ENCODE measurements around the gene GIMAP4.
"Not testable (repeated sequence)": the region's sequence is repeated elsewhere in the genome, so short reads cannot be mapped to it uniquely, and the experiment has no call there.

GIMAP4 gene

DNA sequence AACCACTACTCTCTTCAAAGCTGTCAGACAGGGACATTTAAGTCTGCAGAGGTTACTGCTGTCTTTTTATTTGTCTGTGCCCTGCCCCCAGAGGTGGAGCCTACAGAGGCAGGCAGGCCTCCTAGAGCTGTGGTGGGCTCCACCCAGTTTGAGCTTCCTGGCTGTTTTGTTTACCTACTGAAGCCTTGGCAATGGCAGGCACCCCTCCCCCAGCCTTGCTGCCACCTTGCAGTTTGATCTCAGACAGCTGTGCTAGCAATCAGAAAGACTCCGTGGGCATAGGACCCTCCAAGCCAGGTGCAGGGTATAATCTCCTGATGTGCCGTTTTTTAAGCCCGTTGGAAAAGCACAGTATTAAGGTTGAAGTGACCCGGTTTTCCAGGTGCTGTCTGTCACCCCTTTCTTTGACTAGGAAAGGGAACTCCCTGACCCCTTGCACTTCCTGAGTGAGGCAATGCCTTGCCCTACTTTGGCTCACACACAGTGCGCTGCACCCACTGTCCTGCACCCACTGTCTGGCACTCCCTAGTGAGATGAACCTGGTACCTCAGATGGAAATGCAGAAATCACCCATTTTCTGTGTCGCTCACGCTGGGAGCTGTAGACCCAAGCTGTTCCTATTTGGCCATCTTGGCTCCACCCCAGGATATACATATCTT is 12.9 kb downstream of the GIMAP4 start:
- not testable (repeated sequence) for DNase-seq (ENCODE audit: low read depth in 4 of 4, low spot score in 1 of 4)

DNA sequence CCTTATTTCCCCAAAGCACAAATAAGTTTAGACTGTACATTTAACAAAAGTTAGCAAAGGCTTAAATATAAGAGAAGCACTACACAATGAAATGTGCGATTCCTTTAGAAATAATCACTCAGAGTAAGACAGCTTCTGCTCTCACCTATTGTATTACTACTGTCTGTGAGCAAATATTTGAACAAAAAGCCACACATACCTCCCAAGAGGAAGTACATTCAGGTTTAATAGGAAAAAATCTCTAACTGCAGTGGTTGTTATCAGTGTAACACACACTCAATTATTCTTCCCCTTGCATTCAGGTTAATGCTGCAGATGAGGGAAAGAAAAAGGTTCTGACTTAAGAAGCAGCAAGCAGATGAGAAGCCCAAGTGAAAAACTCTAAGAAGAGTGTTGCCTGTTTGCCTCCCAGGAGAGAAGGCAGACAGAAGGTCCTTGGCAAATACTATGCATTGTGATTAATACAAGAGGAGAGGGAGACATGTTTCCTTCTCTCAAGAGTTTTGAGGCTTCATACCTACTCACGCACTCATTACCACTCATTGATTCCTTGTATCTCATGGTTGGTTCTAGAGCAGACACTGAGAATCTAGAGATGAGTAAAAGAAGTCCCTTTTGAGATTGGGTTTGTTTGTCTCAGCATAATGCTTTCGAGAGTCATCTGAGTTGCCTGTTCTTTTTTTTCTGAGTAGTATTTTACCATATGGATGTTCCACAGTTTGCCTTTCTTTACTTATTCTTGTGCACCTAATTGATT is 13.6 kb downstream of the GIMAP4 start:
- DNase-seq (ENCODE audit: low read depth in 4 of 4, low spot score in 1 of 4), result no peak

DNA sequence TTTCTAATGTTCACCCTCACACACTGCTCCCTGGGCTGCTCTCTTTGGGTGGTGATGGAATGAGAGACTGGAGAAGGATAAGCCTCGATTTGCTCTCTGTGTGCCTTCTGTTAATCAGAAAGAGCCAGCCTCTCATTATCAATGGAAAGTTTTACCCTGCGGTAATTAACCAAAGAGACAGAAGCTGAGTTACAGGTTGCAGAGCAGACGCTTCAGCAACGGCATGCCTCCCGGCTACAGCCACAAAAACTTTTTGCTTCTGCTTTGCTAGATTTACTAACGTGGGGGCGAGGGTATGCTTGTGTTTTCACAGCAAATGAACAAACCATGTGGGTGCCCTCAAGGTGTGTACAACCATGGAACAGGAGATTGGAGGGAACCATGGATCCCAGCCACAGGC is 18.0 kb downstream of the GIMAP4 start:
- no peak for DNase-seq (ENCODE audit: low read depth in 4 of 4, low spot score in 1 of 4)

DNA sequence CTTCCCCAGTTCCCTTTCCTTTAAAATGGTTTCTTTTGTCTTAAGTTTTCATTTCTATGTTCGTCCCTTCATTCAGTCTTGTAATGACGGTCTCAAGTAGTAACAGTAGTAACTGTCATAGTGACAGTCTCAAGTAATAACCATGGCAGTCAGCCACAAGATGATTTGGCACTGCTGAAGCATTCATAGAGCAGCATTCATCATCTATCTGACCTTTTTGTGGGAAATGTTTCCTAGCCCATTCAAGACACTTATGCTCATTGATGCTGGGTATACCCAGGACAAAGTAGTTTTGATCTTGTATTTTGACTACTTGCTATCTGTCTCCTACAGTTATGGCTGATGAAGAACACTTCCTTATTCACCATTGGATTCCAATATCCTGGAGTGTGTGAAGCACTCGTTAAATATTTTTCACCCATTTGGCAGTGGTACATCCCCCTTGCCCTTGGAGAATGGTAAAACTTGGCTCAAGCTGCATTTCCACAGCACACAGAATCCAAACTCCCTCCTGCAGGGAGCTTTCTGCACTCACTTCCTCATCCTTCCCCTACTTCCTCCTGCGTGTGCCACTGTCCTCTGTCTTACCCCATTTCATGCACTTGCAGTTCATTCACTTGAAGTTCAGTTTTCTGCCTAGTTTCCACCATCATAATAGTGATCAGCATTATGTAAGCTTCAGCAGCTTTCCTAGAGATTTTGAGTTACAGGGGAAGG is 19.0 kb downstream of the GIMAP4 start:
- no peak for DNase-seq (ENCODE audit: low read depth in 4 of 4, low spot score in 1 of 4)

DNA sequence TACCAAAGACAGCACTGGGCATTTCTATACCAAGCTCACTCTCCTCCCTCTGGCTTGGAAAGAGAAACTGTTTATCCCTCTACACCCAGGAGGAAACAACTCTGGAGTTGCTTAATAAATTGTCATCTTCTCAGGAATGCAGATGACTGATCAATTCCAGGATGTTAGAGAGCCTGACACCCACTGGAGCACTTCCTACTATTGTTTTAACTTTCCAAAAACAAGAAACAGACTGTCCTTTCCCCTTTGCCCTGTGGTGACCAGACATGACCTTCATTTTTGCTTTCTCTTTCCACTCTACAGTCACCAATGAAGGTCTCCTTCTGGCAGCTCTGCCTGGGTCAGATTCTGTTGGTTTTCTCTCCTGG is 19.6 kb downstream of the GIMAP4 start:
- no peak for DNase-seq (ENCODE audit: low read depth in 4 of 4, low spot score in 1 of 4)

DNA sequence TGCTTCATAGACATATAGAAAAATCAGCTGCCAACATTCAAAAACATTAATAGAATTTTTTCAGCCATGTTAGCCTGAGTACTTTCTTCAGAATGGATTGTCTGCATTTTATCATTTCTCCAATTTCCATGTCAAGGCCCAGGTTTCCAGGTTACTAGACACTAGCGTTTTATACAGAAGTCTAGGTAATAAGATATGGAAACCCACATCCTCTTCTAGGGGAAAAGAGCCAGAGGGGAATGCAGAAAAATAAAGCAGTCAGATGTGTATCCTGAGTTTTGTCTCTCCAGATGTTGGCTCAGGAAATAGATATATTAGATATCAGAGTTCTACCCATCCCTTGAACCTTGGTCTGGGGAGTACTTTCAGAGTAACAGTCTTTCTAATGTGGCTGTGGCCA is 20.4 kb downstream of the GIMAP4 start:
- no peak for DNase-seq (ENCODE audit: low read depth in 4 of 4, low spot score in 1 of 4)

DNA sequence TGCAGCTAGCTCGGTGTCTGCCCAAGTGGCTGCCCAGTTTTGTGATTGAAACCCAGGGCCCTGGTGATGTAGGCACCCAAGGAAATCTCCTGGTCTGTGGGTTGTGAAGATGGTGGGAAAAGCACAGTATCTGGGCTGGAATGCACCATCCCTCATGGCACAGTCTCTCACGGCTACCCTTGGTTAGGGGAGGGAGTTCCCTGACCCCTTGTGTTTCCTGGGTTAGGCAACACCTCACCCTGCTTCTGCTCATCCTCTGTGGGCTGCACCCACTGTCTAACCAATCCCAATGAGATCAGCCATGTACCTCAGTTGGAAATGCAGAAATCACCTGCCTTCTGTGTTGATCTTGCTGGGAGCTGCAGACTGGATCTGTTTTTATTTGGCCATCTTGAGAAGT is 27.6 kb downstream of the GIMAP4 start:
- no peak for DNase-seq (ENCODE audit: low read depth in 4 of 4, low spot score in 1 of 4)

DNA sequence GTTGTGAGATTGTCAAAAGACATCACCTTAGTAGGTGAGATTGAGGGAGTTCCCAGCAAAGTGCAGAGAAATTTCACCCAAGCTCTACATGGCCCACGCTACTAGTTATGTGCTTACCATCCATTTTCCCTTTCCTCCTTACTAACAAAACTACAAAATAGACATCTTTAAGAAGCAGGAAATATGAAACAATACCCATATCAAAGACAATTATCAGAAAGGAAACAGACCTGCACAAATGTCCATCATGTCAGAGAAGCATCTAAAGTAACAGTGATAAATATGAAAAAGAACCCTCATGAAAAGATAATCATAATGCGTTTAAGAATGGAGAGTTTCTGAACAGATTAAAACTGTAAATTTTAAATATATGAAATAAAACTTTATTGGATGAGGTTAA is 28.2 kb downstream of the GIMAP4 start:
- no peak for DNase-seq (ENCODE audit: low read depth in 4 of 4, low spot score in 1 of 4)

DNA sequence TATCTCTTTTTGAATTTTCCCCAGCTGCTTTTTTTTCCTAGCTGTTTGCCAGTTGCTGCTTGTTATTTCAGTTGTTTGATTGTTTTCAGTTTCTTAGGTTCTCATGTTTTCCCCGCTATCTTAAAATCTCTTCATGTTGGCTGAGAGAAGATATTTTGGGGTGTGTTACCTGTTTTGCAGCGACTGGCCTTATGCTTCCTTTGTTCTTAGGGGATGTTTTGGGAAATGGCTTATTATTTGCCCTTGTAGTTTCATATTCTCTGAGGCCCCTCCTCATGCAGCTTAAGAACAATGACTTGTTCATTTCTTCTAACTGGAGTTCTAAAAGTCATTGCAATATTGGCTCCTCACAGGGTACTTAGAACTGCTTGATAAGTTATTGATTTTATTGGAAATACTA is 36.4 kb downstream of the GIMAP4 start:
- not testable (repeated sequence) for DNase-seq (ENCODE audit: low read depth in 4 of 4, low spot score in 1 of 4)

DNA sequence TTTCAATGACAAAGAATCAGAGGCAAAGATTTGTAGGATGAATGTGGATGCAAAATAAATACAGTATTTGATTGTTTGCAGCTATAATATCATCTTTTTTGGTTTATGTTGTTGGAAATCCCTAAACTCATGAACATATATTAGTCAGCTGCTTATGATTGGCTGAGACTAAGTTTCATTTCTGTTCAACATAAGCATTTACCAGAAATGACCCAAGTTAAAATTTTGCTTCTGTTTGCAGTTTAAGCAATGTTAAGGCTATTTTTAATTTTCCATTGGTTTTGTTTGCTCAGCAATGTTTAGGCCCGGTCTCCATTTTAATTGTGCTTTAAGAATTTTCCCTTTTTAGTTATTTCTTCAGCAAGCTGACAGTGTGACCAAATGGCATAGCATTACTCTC is 43.0 kb downstream of the GIMAP4 start:
- no peak for DNase-seq (ENCODE audit: low read depth in 4 of 4, low spot score in 1 of 4)

DNA sequence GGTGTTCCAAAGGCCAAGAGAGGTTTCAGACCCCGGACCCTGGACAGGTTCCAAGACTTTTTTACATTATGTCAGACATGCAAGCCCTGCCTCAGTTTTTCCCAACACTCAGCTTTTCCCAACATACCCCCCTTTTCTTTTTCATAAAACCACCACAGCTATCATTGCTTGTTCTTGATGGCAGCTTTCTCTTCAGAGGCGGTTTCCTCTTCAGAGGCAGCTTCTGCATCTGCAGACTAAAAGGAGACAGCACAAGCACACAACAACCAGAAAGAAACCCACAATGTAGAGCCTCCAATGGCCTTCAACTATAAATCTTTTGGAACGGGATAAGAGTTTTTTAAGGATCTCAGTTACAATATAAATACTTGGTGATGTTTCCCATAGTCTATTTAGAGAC is 45.7 kb downstream of the GIMAP4 start:
- no peak for DNase-seq (ENCODE audit: low read depth in 4 of 4, low spot score in 1 of 4)

DNA sequence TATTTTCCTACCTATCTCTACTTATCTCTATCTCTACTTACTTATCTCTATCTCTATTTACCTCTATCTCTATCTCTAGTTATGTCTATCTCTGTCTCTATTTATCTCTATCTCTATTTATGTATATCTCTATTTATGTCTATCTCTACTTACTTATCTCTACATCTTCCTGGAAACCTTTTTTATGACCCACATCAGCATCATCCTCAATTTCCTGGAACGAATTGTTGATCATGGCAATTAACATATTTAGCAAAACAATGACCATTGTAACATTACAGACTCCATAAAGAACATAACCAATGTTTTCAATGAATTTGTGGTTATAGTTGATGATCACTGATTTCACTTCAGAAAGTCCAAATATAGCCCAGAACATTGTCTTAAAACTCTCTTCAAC is 46.7 kb downstream of the GIMAP4 start:
- DNase-seq (ENCODE audit: low read depth in 4 of 4, low spot score in 1 of 4), result no peak

DNA sequence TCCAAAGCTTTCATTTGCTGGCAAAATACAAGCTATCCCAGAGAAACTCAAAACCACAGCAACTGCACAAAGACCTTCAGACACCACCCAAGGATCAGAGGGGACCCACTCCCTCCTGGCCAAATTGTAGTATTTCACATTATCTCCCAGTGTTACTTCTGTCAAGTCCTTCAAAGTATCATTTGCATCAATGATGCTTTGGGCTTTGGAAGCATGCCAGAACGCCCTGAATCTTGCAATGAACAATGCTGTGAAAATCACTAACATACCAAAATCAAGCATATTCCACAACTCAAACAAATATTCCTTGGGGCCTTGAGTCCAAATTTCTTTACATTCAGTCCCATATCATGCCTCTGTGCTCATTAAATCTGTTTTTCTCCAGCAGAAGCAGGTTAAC is 47.2 kb downstream of the GIMAP4 start:
- not testable (repeated sequence) for DNase-seq (ENCODE audit: low read depth in 4 of 4, low spot score in 1 of 4)

DNA sequence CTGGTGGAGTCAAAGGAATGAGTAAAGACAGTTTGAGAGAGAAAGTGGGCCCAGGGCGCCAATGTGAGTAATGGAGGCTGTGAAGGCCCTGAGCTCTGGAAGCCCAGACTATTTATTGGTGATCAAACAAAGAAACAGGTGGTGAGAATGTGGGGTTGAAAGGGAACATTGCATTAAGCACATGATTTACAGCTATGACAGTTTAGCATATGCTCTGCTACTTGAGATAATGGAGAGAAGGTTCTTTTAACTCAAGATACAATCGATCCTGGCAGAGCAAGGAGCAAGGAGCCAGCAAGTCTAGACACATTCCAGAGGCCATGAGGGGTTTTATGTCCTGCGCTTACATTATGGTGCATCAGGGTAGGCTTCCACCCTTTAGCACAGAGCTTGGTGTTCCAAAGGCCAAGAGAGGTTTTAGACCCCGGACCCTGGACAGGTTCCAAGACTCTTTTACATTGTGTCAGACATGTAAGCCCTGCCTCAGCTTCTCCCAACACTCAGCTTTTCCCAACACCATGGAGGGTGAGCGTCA is 48.1 kb downstream of the GIMAP4 start:
- not testable (repeated sequence) for DNase-seq (ENCODE audit: low read depth in 4 of 4, low spot score in 1 of 4)

DNA sequence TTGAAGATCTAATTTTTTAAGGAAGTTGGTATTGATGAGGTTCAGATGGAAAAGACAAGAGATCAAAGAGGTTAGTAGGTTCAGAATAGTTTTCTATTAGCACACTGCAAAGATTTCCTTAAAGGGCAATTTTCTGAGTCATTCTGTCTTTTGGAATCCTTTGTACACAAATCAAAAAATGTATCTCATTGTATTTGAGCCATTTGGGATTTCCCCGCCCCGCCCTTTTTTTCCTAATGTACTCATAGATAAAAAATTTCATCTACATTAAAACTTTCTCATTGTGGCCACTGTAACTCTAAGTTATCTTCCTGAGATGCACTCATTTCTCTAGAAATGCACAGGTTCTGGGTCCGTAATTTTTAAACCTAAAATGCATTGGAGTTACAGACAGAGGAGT is 52.9 kb downstream of the GIMAP4 start:
- no peak for DNase-seq (ENCODE audit: low read depth in 4 of 4, low spot score in 1 of 4)

DNA sequence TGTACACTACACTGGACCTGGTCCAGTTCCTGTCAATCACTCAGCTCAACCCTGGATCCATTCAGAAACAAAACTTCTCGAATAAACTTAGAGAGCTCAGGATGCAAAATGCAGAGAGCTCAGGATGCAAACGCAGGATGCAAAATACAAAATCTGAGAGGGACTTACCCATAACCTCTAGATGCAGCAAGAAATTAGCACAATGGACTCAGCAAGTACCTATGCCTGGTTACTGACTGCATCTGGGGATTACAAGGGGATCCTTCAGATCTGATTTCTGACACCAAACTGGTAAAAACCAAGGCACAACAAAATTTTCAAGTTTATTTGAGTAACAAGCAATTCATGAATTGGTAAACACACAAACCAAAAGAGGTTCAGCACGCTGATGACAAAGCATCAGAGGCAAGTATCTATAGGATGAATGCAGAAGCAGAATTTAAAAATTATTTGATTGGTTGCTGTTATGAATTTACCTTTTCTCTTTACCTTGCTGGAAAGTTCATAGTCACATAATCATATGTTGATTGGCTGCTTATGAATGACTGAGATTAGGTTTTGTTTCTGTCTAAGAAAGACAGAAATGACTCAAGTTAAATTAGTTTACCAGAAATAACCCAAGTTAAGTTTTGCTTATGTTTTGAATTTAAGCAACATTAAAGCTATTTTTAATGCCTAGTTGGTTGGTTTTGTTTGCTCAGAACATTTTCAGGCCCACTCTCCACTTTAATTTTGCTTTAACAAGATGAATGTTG is 53.6 kb downstream of the GIMAP4 start:
- no peak for DNase-seq (ENCODE audit: low read depth in 4 of 4, low spot score in 1 of 4)

DNA sequence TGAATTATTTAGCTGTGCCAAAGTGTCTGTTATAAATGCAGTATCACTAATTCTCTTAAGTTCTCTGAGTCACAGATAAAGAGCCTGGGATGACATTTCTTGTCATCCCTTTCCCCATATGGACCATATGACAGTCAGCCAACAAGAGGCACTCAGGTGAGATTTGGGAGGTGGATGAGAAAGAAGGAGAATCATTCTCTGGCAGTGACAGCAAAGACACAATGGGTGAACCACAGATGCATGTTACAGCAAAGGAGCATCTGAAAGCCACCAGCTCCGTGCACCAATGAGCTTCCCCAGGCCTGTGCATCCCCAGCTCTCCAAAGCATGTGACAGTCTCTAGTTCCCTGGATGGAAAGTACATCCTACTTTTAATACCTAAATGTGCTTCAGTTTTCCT is 54.2 kb downstream of the GIMAP4 start:
- DNase-seq (ENCODE audit: low read depth in 4 of 4, low spot score in 1 of 4), result no peak

All from stimulated activated CD4-positive, alpha-beta T cell treated with anti-CD3 and anti-CD28 coated beads, Interleukin-1b, Interleukin-23, amount 100 ng/mL, for 24 hours (primary cell).